Type B pancreatic cell (in vitro differentiated cells): ENCODE results near the gene S1PR2. TPM values are rescaled to one million over a fixed set of nuclear protein-coding genes. Genes with fewer than 3 reads are reported as not detected.
A peak's percentile ranks its signal among the peaks of the same experiment; 100 is the strongest.

ENCODE experiments used
- DNase-seq: peaks from one replicate; pipeline ENCODE4 v3.0.0; 2021; ENCODE audit warnings: mixed read lengths; ENCODE audit not compliant: unreplicated experiment; ENCODE audit errors: extremely low spot score
- H3K27ac Mint-ChIP-seq: 2 replicates; pipeline ENCODE4 v1.8.0; 2021; ENCODE audit warnings: mild to moderate bottlenecking, mixed read lengths
- H3K27me3 Mint-ChIP-seq: 2 replicates; pipeline ENCODE4 v1.8.0; 2021; ENCODE audit warnings: mixed read lengths
- H3K36me3 Mint-ChIP-seq: 2 replicates; pipeline ENCODE4 v1.8.0; 2021; ENCODE audit warnings: mixed read lengths
- H3K4me1 Mint-ChIP-seq: one replicate; pipeline ENCODE4 v1.8.0; 2021; ENCODE audit warnings: mixed read lengths; ENCODE audit not compliant: unreplicated experiment
- H3K4me3 Mint-ChIP-seq: 2 replicates; pipeline ENCODE4 v1.8.0; 2021; ENCODE audit warnings: mild to moderate bottlenecking, mixed read lengths
- H3K9me3 Mint-ChIP-seq: 2 replicates; pipeline ENCODE4 v1.8.0; 2021; ENCODE audit warnings: mixed read lengths
- CTCF ChIP-seq: fragments of 200-600 bp; sonication (generic); conservative IDR thresholded peaks from 2 replicates; pipeline ENCODE4 v1.5.0; 2021; ENCODE audit warnings: antibody characterized with exemption, mild to moderate bottlenecking
- long read RNA-seq: library from polyadenylated mRNA; unstranded; transcript quantifications from one replicate; pipeline ENCODE4 v2.0.0, GENCODE V29; 2020
- total RNA-seq: library from RNA; stranded (reverse); gene quantifications from 2 replicates; pipeline ENCODE4 v1.2.1, GENCODE V29; 2021; ENCODE audit warnings: low replicate concordance

Gene S1PR2
- total RNA-seq = 8.0 and 23.3 TPM in 2 replicates
- long read RNA-seq, partial matches to known transcripts = 0 of 1 reads
- long read RNA-seq, other reads (novel, unspliced or antisense) = 1 of 1 reads

GRCh38 chr19:10230861-10231611 is at the start of gene S1PR2:
Gene S1PR2 (minus strand): TSS chr19:10231331. CDS start chr19:10224905, 6,426 bp downstream.
- Mint-ChIP-seq H3K4me3 (peak within 1 kb of the TSS; percentile 88), H3K36me3 (no peaks in the 10 kb centered on the region), H3K9me3 (no peaks in the 10 kb centered on the region), H3K4me1 (peaks cover 13% of the 10 kb centered on the region), H3K27me3 (no peaks in the 10 kb centered on the region), H3K27ac (peak within 1 kb of the TSS; percentile 78)
- DNase-seq = peak; percentile 90
- no peak for TF ChIP-seq CTCF

- Mint-ChIP-seq H3K4me1 (peaks cover 3% of the 10 kb centered on the region), H3K9me3 (no peaks in the 10 kb centered on the region), H3K4me3 (no peak overlapping the region), H3K36me3 (no peaks in the 10 kb centered on the region), H3K27me3 (peaks cover 22% of the 10 kb centered on the region), H3K27ac (peak overlapping the region; percentile 14)
- TF ChIP-seq CTCF = no peak
- no peak for DNase-seq
Observed at GRCh38 chr19:10279737-10280442, 48.8 kb upstream of the S1PR2 start.

GRCh38 chr19:10278935-10279334 is 47.8 kb upstream of the S1PR2 start:
- Mint-ChIP-seq H3K9me3 (no peaks in the 10 kb centered on the region), H3K4me3 (no peak overlapping the region), H3K4me1 (peaks cover 3% of the 10 kb centered on the region), H3K27ac (no peak overlapping the region), H3K36me3 (no peaks in the 10 kb centered on the region), H3K27me3 (peaks cover 24% of the 10 kb centered on the region)
- no peak for TF ChIP-seq CTCF
- DNase-seq = no peak

- Mint-ChIP-seq H3K9me3 (no peaks in the 10 kb centered on the region), H3K27ac (no peak overlapping the region), H3K4me3 (no peak overlapping the region), H3K36me3 (no peaks in the 10 kb centered on the region), H3K4me1 (peaks cover 3% of the 10 kb centered on the region), H3K27me3 (peaks cover 21% of the 10 kb centered on the region)
- DNase-seq = no peak
- no peak for TF ChIP-seq CTCF
Observed at GRCh38 chr19:10277795-10278589, 46.9 kb upstream of the S1PR2 start.

- no peak for DNase-seq
- TF ChIP-seq CTCF = no peak
- H3K4me1 Mint-ChIP-seq = no peaks in the 10 kb centered on the region
- no peak overlapping the region for H3K4me3 Mint-ChIP-seq
- H3K9me3 Mint-ChIP-seq = no peaks in the 10 kb centered on the region
- H3K36me3 Mint-ChIP-seq = no peaks in the 10 kb centered on the region
- peaks cover 47% of the 10 kb centered on the region for H3K27me3 Mint-ChIP-seq
- no peak overlapping the region for H3K27ac Mint-ChIP-seq
Observed at GRCh38 chr19:10274589-10274988, 43.5 kb upstream of the S1PR2 start.
